ENCODE results near the gene HOXA9. TPM values are rescaled to one million over a fixed set of nuclear protein-coding genes. Genes with fewer than 3 reads are reported as not detected.
A peak's percentile ranks its signal among the peaks of the same experiment; 100 is the strongest.

HOXA9 gene
- total RNA-seq, 1 experiment from 2014 or later: 16.7 TPM

DNA sequence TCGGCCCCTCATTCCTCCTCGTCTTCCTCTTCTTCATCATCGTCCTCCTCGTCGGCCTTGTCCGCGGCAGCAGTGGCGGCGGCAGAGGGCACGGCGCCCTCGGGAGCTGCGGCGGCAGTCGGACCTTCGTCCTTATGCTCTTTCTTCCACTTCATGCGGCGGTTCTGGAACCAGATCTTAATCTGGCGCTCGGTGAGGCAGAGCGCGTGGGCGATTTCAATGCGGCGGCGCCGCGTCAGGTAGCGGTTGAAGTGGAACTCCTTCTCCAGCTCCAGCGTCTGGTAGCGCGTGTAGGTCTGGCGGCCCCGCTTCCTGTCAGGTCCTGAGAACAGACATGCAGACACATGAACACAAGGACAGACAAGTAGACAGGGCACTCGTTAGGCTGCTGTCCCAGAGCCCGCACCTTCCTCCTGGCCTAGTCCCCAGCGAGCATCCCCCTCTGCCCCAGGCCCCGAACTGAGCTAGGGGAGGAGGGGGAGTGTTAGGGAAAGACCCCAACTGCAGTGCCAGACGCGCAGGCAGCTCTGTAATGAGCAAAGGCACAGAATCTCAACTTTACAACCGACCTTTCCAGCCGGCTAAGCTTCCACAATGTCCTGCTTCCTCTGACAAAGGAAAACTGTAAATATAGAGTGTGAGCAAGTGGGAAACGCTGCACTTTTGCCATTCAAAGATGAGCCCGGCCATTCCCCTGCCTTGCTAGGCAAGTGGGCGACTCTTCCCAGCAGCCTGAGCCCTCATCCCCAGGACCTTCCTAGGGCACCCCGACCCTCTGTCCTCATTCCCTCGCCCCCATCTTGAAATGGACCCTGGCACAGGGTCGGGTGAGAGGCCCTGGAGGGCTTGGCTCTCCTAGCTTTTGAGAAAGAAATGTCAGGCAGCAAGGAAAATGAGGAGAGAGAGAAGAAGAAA is 10.2 kb downstream of the HOXA9 start:
- Mint-ChIP-seq H3K27me3 (ENCODE audit: insufficient read depth, unreplicated experiment) (no peaks in the 10 kb centered on the region), H3K9me3 (ENCODE audit: unreplicated experiment) (no peaks in the 10 kb centered on the region), H3K4me3 (ENCODE audit: unreplicated experiment) (peak overlapping the region; percentile 93), H3K36me3 (ENCODE audit: insufficient read depth, unreplicated experiment) (peaks cover 27% of the 10 kb centered on the region), H3K4me1 (ENCODE audit: low read depth, unreplicated experiment) (peaks cover 7% of the 10 kb centered on the region), H3K27ac (ENCODE audit: unreplicated experiment) (peak overlapping the region; percentile 93)
- Histone ChIP-seq H3K27me3 (replicated peaks; ENCODE audit: control insufficient read depth, insufficient read depth, low read length) (no peaks in the 10 kb centered on the region), H3K4me3 (ENCODE audit: low read depth, low read length) (peak overlapping the region; percentile 49), H3K4me1 (peaks cover 6% of the 10 kb centered on the region), H3K36me3 (ENCODE audit: control insufficient read depth, insufficient read depth, low read length) (no peaks in the 10 kb centered on the region; the same call in 1 of the 2 replicates), H3K9me3 (no peaks in the 10 kb centered on the region)
- POLR2A ChIA-PET: no interaction called here
- TF ChIP-seq, protein P1, sequence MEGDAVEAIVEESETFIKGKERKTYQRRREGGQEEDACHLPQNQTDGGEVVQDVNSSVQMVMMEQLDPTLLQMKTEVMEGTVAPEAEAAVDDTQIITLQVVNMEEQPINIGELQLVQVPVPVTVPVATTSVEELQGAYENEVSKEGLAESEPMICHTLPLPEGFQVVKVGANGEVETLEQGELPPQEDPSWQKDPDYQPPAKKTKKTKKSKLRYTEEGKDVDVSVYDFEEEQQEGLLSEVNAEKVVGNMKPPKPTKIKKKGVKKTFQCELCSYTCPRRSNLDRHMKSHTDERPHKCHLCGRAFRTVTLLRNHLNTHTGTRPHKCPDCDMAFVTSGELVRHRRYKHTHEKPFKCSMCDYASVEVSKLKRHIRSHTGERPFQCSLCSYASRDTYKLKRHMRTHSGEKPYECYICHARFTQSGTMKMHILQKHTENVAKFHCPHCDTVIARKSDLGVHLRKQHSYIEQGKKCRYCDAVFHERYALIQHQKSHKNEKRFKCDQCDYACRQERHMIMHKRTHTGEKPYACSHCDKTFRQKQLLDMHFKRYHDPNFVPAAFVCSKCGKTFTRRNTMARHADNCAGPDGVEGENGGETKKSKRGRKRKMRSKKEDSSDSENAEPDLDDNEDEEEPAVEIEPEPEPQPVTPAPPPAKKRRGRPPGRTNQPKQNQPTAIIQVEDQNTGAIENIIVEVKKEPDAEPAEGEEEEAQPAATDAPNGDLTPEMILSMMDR (IDR thresholded peaks at IDR 0.05; ENCODE audit: insufficient read depth in 1 of 2, low read depth in 1 of 2, low read length in 1 of 2, severe bottlenecking in 1 of 2, unreplicated experiment in 1 of 2): no peak
- intact Hi-C loops (cut with micrococcal nuclease; ENCODE audit: unreplicated experiment): no loop called here
- DNase-seq: peak in 1 of 2 experiments; percentile 27
- no TSS peak for BruUV-seq (replicated peaks)
- CTCF ChIA-PET: no interaction called here

DNA sequence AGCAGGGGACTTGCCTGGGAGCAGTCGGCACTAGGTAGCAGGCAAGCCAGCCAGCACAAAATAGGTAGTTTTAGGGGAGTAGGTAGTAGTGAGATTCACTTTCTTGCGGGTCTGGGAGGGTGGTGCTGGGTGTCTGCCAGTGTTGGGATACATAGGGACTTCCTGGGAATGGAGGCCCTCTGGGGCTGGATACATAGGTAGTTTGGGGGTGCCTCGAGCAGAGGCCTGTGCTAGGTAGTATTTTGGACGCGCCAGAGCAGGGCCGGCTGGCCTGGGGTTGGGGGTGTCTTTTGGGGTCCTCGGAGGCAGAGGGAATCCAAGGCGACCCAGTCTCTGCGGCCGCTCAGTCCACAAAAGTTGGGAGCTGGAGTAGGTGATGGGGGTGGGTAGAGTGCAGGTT is 11.0 kb downstream of the HOXA9 start:
- Mint-ChIP-seq H3K9me3 (ENCODE audit: unreplicated experiment) (no peaks in the 10 kb centered on the region), H3K4me3 (ENCODE audit: unreplicated experiment) (no peak overlapping the region), H3K27ac (ENCODE audit: unreplicated experiment) (no peak overlapping the region), H3K4me1 (ENCODE audit: low read depth, unreplicated experiment) (no peaks in the 10 kb centered on the region), H3K36me3 (ENCODE audit: insufficient read depth, unreplicated experiment) (peaks cover 27% of the 10 kb centered on the region), H3K27me3 (ENCODE audit: insufficient read depth, unreplicated experiment) (no peaks in the 10 kb centered on the region)
- peaks cover 8% of the 10 kb centered on the region; the same call in 1 of the 2 replicates for H3K4me1 ChIP-seq
- TSS peak; percentile 61 for BruUV-seq (replicated peaks)
- H3K27me3 ChIP-seq (replicated peaks; ENCODE audit: control insufficient read depth, insufficient read depth, low read length): no peaks in the 10 kb centered on the region
- ChIA-PET POLR2A (no interaction called here), CTCF (no interaction called here)
- intact Hi-C loops (cut with micrococcal nuclease; ENCODE audit: unreplicated experiment): no loop called here
- no peak for DNase-seq
- TF ChIP-seq, protein P1 (IDR thresholded peaks at IDR 0.05; ENCODE audit: insufficient read depth in 1 of 2, low read depth in 1 of 2, low read length in 1 of 2, severe bottlenecking in 1 of 2, unreplicated experiment in 1 of 2): no peak
- H3K36me3 ChIP-seq (ENCODE audit: control insufficient read depth, insufficient read depth, low read length): no peaks in the 10 kb centered on the region; the same call in 1 of the 2 replicates
- no peak overlapping the region for H3K4me3 ChIP-seq (ENCODE audit: low read depth, low read length)
- H3K9me3 ChIP-seq: no peaks in the 10 kb centered on the region

DNA sequence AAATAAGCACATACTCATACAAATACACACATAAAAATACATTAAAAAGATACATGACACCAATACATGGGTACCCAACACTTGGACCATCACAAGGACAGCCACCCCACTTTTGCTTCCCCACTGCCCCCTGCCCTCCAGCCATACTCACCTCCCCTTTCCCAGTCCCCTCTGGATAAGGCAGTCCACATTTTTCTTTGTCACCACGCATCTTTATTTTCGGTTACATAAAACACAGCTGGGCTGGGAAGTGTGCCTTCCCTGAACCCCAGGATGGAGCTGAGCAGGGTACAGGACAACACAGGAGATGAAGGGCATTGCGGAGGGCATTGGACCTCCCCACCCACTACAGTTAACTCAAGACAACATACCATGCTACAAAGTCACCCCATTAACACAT is 11.8 kb downstream of the HOXA9 start:
- no peak overlapping the region for H3K4me3 Mint-ChIP-seq (ENCODE audit: unreplicated experiment)
- Histone ChIP-seq H3K9me3 (no peaks in the 10 kb centered on the region), H3K4me3 (ENCODE audit: low read depth, low read length) (no peak overlapping the region), H3K36me3 (ENCODE audit: control insufficient read depth, insufficient read depth, low read length) (no peaks in the 10 kb centered on the region; the same call in 1 of the 2 replicates), H3K4me1 (peaks cover 16% of the 10 kb centered on the region), H3K27me3 (replicated peaks; ENCODE audit: control insufficient read depth, insufficient read depth, low read length) (no peaks in the 10 kb centered on the region)
- ChIA-PET POLR2A (no interaction called here), CTCF (no interaction called here)
- BruUV-seq (replicated peaks): no TSS peak
- peaks cover 27% of the 10 kb centered on the region for H3K36me3 Mint-ChIP-seq (ENCODE audit: insufficient read depth, unreplicated experiment)
- no peaks in the 10 kb centered on the region for H3K27me3 Mint-ChIP-seq (ENCODE audit: insufficient read depth, unreplicated experiment)
- no peak overlapping the region for H3K27ac Mint-ChIP-seq (ENCODE audit: unreplicated experiment)
- TF ChIP-seq, protein P1 (IDR thresholded peaks at IDR 0.05; ENCODE audit: insufficient read depth in 1 of 2, low read depth in 1 of 2, low read length in 1 of 2, severe bottlenecking in 1 of 2, unreplicated experiment in 1 of 2): no peak
- no peak for DNase-seq
- H3K4me1 Mint-ChIP-seq (ENCODE audit: low read depth, unreplicated experiment): no peaks in the 10 kb centered on the region
- H3K9me3 Mint-ChIP-seq (ENCODE audit: unreplicated experiment): no peaks in the 10 kb centered on the region
- intact Hi-C loops (cut with micrococcal nuclease; ENCODE audit: unreplicated experiment): no loop called here

All from Caco-2 (cell line).